GM12892 (cell line): Measurements from ENCODE around the gene IMPDH1.

ENCODE experiments used
- POLR2A ChIP-seq: IDR thresholded peaks from 2 replicates; pipeline ENCODE4 v1.6.1; 2011; ENCODE audit warnings: low read depth, low read length, control low read depth
- TAF1 ChIP-seq: IDR thresholded peaks from 2 replicates; pipeline ENCODE4 v1.6.1; 2011; ENCODE audit warnings: low read depth, mild to moderate bottlenecking, control low read depth, low read length, borderline replicate concordance

- TF ChIP-seq POLR2A (no peak), TAF1 (no peak)
These were observed 21.7 kb downstream of the IMPDH1 start for GRCh38 chr7:128388145-128388485.
